HepG2 (cell line): Measurements from ENCODE around the gene AP2A2. TPM values are rescaled to one million over a fixed set of nuclear protein-coding genes. Genes with fewer than 3 reads are reported as not detected.

Experiments
- ATAC-seq: fragments of 200-7000 bp; cut with Tn5 transposase; 3 replicates; pipeline ENCODE4 v1.9.1; 2020; ENCODE audit warnings: mild to moderate bottlenecking, moderate library complexity
- BruUV-seq: library from RNA; stranded (reverse); fragments of 400-500 nt; replicated peaks from 2 replicates; lab custom pipeline; 2021; lab: Mats Ljungman, UMichigan
- CTCF ChIA-PET: fragments of 300-600 bp; formaldehyde crosslinking; extraction: SDS; loops from one replicate; lab custom pipeline; 2021; ENCODE audit warnings: low total read pairs, inconsistent platforms, low intra/inter-chr PET ratio; lab: Yijun Ruan, JAX
- POLR2A ChIA-PET: fragments of 350-600 bp; sonication (Branson Sonifier 250); formaldehyde crosslinking; loops from one replicate; lab custom pipeline; 2020; ENCODE audit warnings: antibody characterized with exemption, inconsistent platforms; lab: Yijun Ruan, JAX
- DNase-seq: peaks from one replicate; pipeline ENCODE4 v3.0.0-alpha.2; 2015; ENCODE audit warnings: low spot score
- FAIRE-seq: peaks from 3 replicates; lab custom pipeline; 2011; peaks lifted over from hg19 to GRCh38; lab: Jason Lieb, UNC
- H2AFZ ChIP-seq: one replicate; pipeline ENCODE4 v1.6.1; 2011; ENCODE audit warnings: low read length, inconsistent platforms
- H3K27ac ChIP-seq: fragments of 300-600 bp; 3 replicates; pipeline ENCODE4 v1.8.0; 2011; ENCODE audit warnings: mixed run types, mild to moderate bottlenecking, mixed read lengths, low read length, inconsistent platforms; ENCODE audit not compliant: insufficient read depth; ENCODE audit errors: extremely low read length
- H3K27me3 ChIP-seq, 2 experiments: fragments of 200-600 bp in 1 of 2; 2 replicates in 1 of 2; 3 replicates in 1 of 2; pipeline versions ENCODE4 v1.6.0 to v1.8.0; 2011; ENCODE audit warnings: low read length in 2 of 2, mild to moderate bottlenecking in 2 of 2, moderate library complexity in 2 of 2, inconsistent platforms in 1 of 2; ENCODE audit not compliant: insufficient read depth in 2 of 2, control insufficient read depth in 1 of 2
- H3K36me3 ChIP-seq, 2 experiments: fragments of 200-600 bp in 1 of 2; replicated peaks in 1 of 2; 2 replicates in 1 of 2; 3 replicates in 1 of 2; pipeline versions ENCODE4 v1.5.1 to v1.8.0; 2011; ENCODE audit warnings: low read length in 2 of 2, inconsistent platforms in 1 of 2; ENCODE audit not compliant: insufficient read depth in 2 of 2, control insufficient read depth in 1 of 2
- H3K4me1 ChIP-seq: 2 replicates; pipeline ENCODE4 v1.5.1; 2012; ENCODE audit warnings: low read length, inconsistent platforms; ENCODE audit not compliant: insufficient read depth
- H3K4me2 ChIP-seq: 2 replicates; pipeline ENCODE4 v1.6.0; 2011; ENCODE audit warnings: low read depth, low read length, inconsistent platforms
- H3K4me3 ChIP-seq, 3 experiments: fragments of 200-600 bp in 1 of 3; sonication (generic), shearing (Covaris generic) in 1 of 3; replicated peaks in 1 of 3; 2 replicates each; pipeline ENCODE4 v1.5.1; 2011 to 2016; ENCODE audit warnings: low read length in 3 of 3, inconsistent platforms in 2 of 3, low read depth in 2 of 3, mild to moderate bottlenecking in 2 of 3, control low read depth in 1 of 3, mixed read lengths in 1 of 3; ENCODE audit not compliant: insufficient read depth in 1 of 3
- H3K79me2 ChIP-seq: one replicate; pipeline ENCODE4 v1.6.1; 2011; ENCODE audit warnings: low read length, inconsistent platforms; ENCODE audit not compliant: insufficient read depth
- H3K9ac ChIP-seq: 2 replicates; pipeline ENCODE4 v1.6.0; 2011; ENCODE audit warnings: mild to moderate bottlenecking, low read depth, low read length, inconsistent platforms; ENCODE audit not compliant: insufficient read depth
- H3K9me3 ChIP-seq: 2 replicates; pipeline ENCODE4 v1.5.1; 2012; ENCODE audit warnings: mild to moderate bottlenecking, low read length
- H4K20me1 ChIP-seq: 2 replicates; pipeline ENCODE4 v1.6.0; 2011; ENCODE audit warnings: inconsistent platforms, mild to moderate bottlenecking, low read length, moderate library complexity; ENCODE audit not compliant: insufficient read depth
- POLR2A ChIP-seq, 2 experiments: IDR thresholded peaks; 2 replicates each; pipeline ENCODE4 v1.6.1; 2011; ENCODE audit warnings: low read depth in 2 of 2, low read length in 2 of 2, mild to moderate bottlenecking in 1 of 2, moderate library complexity in 1 of 2; ENCODE audit not compliant: insufficient read depth in 1 of 2
- SSRP1 ChIP-seq: IDR thresholded peaks from 2 replicates; pipeline ENCODE4 v1.6.1; 2016; ENCODE audit warnings: control low read depth
- U2AF1 ChIP-seq: fragments of 200-400 bp; formaldehyde crosslinking; optimal IDR thresholded peaks from 2 replicates; pipeline ENCODE3; 2017; ENCODE audit warnings: mild to moderate bottlenecking, low read depth, low read length
- ZNF670 ChIP-seq: sonication (generic); formaldehyde crosslinking; IDR thresholded peaks from 2 replicates; pipeline ENCODE4 v1.8.0; 2022; ENCODE audit warnings: mild to moderate bottlenecking, missing genetic modification reagents, borderline replicate concordance
- ZNF850 ChIP-seq: sonication (generic); formaldehyde crosslinking; conservative IDR thresholded peaks from 2 replicates; pipeline ENCODE4 v1.9.0; 2021; ENCODE audit warnings: mild to moderate bottlenecking, missing genetic modification reagents
- WGBS: methylation state at CpG from one replicate; pipeline ENCODE4 v1.1.6; 2017; ENCODE audit warnings: low lambda C conversion rate; 5-methylcytosine and 5-hydroxymethylcytosine counted together
- in situ Hi-C: cut with HindIII; loops from 2 replicates; pipeline ENCODE4 v1.10.0; 2017; ENCODE audit warnings: low pct_unique_long_range_greater_than_20kb; ENCODE audit not compliant: extremely low pct_ligation_motif_present
- intact Hi-C: fragments of 100-400 bp; cut with micrococcal nuclease; formaldehyde crosslinking; loops from one replicate; pipeline ENCODE4 v1.10.0; 2022; ENCODE audit not compliant: unreplicated experiment
- polyA plus RNA-seq, 8 experiments: library from polyadenylated mRNA; depleted of rRNA in 3 of 8; stranded (reverse) in 7 of 8; unstranded in 1 of 8; fragments of >200 nt; fragmentation: Illumina TruSeq in 4 of 8; extraction: Trizol in 4 of 8; gene quantifications; 2 replicates each; pipeline versions ENCODE4 v1.2.1 to v1.2.3, GENCODE V29; 2011 to 2016; ENCODE audit warnings: low read depth in 4 of 8, missing spikeins in 1 of 8, mixed read lengths in 1 of 8; ENCODE audit not compliant: insufficient read depth in 1 of 8
- total RNA-seq, 5 experiments: library from RNA; depleted of rRNA; stranded (reverse); fragments of >200 nt; fragmentation: Illumina TruSeq; extraction: Trizol; gene quantifications; 2 replicates each; pipeline ENCODE4 v1.2.3, GENCODE V29; 2016; ENCODE audit warnings: low read depth in 1 of 5
- TF ChIP-seq, protein P1 (sequence below): fragments of 450-650 bp; IDR thresholded peaks from 2 replicates; pipeline ENCODE4 v1.6.1; 2017; ENCODE audit warnings: mild to moderate bottlenecking
- TF ChIP-seq, protein P2 (sequence below): sonication (generic); formaldehyde crosslinking; IDR thresholded peaks from 2 replicates; pipeline ENCODE4 v1.5.0; 2020; ENCODE audit warnings: missing genetic modification reagents, mild to moderate bottlenecking, borderline replicate concordance

The AP2A2 gene
- total and polyA plus RNA-seq, 2 of the 13 experiments (the other 11 are each of a cell fraction or from before 2014, with no cell fraction given) = 25.7 to 75.7 TPM

DNA sequence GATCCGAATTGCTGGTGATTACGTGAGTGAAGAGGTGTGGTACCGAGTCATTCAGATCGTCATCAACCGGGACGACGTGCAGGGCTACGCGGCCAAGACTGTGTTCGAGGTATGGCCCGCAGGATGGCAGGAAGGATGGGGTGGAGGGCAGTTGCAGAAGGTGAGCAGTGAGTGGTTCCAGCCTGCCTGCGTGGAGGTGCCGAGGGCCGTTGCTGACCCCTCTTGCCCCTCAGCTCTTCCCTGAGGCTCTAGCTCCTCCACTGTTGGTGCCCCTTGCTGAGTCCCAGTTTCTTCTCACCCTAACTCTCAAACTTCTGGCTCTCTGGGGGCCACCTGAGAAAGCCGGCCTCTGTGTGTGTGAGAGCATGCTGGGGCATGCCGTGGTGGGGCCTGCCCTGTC lies 66.9 kb downstream of the AP2A2 start:
- intact Hi-C loops = no loop called here
- no peak overlapping the region for H3K9ac ChIP-seq
- over 99% methylated on average over 16 of the region's 16 CpGs for WGBS
- CTCF ChIA-PET = no interaction called here
- no peak for ATAC-seq
- H3K27ac ChIP-seq = no peak overlapping the region
- no peak for FAIRE-seq
- no peak overlapping the region for H3K4me2 ChIP-seq
- no peaks in the 10 kb centered on the region for H4K20me1 ChIP-seq
- H2AFZ ChIP-seq = no peak overlapping the region
- H3K36me3 ChIP-seq = peaks cover 36 to 67% of the 10 kb centered on the region in 2 experiments
- BruUV-seq = no TSS peak
- TF ChIP-seq, protein P1, sequence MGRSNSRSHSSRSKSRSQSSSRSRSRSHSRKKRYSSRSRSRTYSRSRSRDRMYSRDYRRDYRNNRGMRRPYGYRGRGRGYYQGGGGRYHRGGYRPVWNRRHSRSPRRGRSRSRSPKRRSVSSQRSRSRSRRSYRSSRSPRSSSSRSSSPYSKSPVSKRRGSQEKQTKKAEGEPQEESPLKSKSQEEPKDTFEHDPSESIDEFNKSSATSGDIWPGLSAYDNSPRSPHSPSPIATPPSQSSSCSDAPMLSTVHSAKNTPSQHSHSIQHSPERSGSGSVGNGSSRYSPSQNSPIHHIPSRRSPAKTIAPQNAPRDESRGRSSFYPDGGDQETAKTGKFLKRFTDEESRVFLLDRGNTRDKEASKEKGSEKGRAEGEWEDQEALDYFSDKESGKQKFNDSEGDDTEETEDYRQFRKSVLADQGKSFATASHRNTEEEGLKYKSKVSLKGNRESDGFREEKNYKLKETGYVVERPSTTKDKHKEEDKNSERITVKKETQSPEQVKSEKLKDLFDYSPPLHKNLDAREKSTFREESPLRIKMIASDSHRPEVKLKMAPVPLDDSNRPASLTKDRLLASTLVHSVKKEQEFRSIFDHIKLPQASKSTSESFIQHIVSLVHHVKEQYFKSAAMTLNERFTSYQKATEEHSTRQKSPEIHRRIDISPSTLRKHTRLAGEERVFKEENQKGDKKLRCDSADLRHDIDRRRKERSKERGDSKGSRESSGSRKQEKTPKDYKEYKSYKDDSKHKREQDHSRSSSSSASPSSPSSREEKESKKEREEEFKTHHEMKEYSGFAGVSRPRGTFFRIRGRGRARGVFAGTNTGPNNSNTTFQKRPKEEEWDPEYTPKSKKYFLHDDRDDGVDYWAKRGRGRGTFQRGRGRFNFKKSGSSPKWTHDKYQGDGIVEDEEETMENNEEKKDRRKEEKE = no peak
- TF ChIP-seq SSRP1 (CRISPR knock-in tag) (no peak), ZNF670 (no peak)
- TF ChIP-seq, all 625 proteins: peak for 0
- H3K4me3 ChIP-seq = no peak overlapping the region
- in situ Hi-C loops = no loop called here
- no peaks in the 10 kb centered on the region for H3K27me3 ChIP-seq
- no peak for DNase-seq
- POLR2A ChIA-PET = no interaction called here
- H3K4me1 ChIP-seq = no peaks in the 10 kb centered on the region
- H3K79me2 ChIP-seq = no peaks in the 10 kb centered on the region
- H3K9me3 ChIP-seq = no peaks in the 10 kb centered on the region

DNA sequence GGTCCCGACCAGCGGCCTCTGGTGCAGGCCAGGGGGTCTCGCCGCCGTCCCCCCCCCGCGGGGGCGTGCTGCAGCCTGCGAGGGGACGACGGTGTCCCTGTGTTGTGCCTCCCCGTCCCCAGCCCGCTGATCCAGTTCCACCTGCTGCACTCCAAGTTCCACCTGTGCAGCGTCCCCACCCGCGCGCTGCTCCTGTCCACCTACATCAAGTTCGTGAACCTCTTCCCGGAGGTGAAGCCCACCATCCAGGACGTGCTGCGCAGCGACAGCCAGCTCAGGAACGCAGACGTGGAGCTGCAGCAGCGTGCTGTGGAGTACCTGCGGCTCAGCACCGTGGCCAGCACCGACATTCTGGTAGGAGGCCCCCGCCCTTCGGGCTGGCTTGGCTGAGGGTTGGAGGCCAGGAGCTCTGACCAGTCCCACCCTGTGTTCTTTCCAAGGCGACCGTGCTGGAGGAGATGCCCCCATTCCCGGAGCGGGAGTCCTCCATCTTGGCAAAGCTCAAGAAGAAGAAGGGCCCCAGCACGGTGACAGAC lies 68.0 kb downstream of the AP2A2 start:
- FAIRE-seq (no peak), DNase-seq (no peak), ATAC-seq (no peak)
- no TSS peak for BruUV-seq
- H3K4me1 ChIP-seq = no peaks in the 10 kb centered on the region
- peaks cover 24 to 55% of the 10 kb centered on the region in 2 experiments for H3K36me3 ChIP-seq
- no peak overlapping the region for H3K27ac ChIP-seq
- no peaks in the 10 kb centered on the region for H3K27me3 ChIP-seq
- no peak overlapping the region for H3K4me2 ChIP-seq
- CTCF ChIA-PET = no interaction called here
- WGBS = 97% methylated on average over 26 of the region's 35 CpGs
- no peak overlapping the region for H2AFZ ChIP-seq
- H3K9me3 ChIP-seq = no peaks in the 10 kb centered on the region
- intact Hi-C loops (no loop called here), in situ Hi-C loops (no loop called here)
- H3K4me3 ChIP-seq = no peak overlapping the region
- H4K20me1 ChIP-seq = no peaks in the 10 kb centered on the region
- H3K9ac ChIP-seq = no peak overlapping the region
- H3K79me2 ChIP-seq = no peaks in the 10 kb centered on the region
- POLR2A ChIA-PET = no interaction called here
- 0 out of 4 replicates have a peak, but pooled peaks of 1 of the 2 experiments have one; percentile 7 for TF ChIP-seq POLR2A (IDR thresholded peaks at IDR 0.05; ENCODE audit: insufficient read depth in 1 of 2, low read depth in 2 of 2, low read length in 2 of 2)
- TF ChIP-seq U2AF1 = no peak
- TF ChIP-seq, protein P2, sequence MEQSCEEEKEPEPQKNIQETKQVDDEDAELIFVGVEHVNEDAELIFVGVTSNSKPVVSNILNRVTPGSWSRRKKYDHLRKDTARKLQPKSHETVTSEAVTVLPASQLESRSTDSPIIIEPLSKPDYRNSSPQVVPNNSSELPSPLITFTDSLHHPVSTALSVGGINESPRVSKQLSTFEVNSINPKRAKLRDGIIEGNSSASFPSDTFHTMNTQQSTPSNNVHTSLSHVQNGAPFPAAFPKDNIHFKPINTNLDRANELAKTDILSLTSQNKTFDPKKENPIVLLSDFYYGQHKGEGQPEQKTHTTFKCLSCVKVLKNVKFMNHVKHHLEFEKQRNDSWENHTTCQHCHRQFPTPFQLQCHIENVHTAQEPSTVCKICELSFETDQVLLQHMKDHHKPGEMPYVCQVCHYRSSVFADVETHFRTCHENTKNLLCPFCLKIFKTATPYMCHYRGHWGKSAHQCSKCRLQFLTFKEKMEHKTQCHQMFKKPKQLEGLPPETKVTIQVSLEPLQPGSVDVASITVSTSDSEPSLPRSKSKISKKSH = no peak
- TF ChIP-seq ZNF850 = no peak
